ENCODE results near the gene FGF5.
A peak's percentile ranks its signal among the peaks of the same experiment; 100 is the strongest.

FGF5 gene

DNA sequence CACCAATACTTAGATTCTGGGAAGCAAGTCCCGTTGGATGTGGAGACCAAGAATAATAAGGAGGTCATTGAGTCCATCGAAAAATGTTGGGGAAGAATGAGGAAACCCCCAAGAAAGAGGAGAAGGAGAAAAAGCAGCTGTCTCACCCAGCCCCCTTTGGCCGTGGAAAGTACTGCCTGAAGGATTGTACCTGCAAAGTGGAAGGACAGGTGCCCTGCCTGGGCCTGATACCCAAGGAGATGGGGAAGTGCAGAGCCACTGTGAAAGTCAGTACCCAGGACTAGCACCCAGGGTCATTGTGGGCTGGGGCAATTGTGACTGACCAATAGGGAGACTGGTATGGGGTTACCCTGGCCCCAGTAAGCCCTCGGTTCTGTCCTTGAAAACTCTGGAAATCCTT is 55.3 kb downstream of the FGF5 start:
- no peak for DNase-seq
- Mint-ChIP-seq H3K4me3 (no peak overlapping the region), H3K4me1 (no peaks in the 10 kb centered on the region), H3K27me3 (peaks cover 4% of the 10 kb centered on the region), H3K36me3 (no peaks in the 10 kb centered on the region), H3K27ac (no peak overlapping the region), H3K9me3 (no peaks in the 10 kb centered on the region)
- CTCF ChIA-PET: no interaction called here

DNA sequence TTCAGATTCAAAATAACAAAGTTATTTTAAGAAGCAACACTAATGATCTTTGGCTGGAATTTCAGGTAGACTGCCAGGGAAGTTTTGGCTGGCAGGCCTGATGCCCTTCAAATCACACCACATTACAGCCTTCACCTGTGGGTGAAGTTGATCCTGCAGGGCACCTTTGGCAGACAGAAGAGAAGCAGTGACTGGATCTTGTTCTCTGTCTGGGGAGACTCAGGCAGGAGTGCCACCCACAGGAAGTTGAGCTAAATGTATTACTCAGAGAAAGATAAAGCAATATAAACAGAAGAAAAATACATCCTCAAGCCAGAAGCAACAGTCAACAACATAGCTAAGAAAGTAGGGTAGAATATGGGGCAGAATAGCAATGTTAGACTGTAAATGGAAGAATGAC is 56.3 kb downstream of the FGF5 start:
- H3K9me3 Mint-ChIP-seq: no peaks in the 10 kb centered on the region

DNA sequence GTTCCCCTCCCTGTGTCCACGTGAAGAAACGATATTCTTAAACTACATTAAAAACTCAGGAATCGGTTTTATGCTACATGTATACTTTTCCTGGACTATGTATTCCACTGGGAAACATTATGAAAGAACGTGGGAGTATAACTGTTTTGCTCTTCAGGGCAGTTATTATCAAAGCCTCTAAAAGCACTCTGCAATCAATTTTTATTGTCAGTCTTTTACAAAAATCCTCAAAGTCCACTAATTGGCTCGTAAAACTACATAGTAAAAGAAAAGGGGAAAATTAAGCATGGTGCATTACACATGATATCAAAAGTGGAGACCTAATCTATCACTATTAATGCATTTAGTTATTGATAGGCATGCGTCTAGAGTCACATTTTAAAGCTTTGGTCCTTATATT is 57.7 kb downstream of the FGF5 start:
- CTCF ChIA-PET: interaction anchor here (1.2 kb wide), 1 partner anchor 11 kb away, joined by 4 read pairs; the partner anchor contains the start of gene CFAP299
- Mint-ChIP-seq H3K27me3 (no peaks in the 10 kb centered on the region), H3K27ac (no peak overlapping the region), H3K36me3 (no peaks in the 10 kb centered on the region), H3K4me1 (no peaks in the 10 kb centered on the region), H3K9me3 (no peaks in the 10 kb centered on the region), H3K4me3 (no peak overlapping the region)
- no peak for DNase-seq

More for the DNA sequence above, 56.3 kb downstream of the FGF5 start:
- peak; percentile 26 for DNase-seq
- H3K36me3 Mint-ChIP-seq: no peaks in the 10 kb centered on the region
- no peaks in the 10 kb centered on the region for H3K4me1 Mint-ChIP-seq
- H3K27me3 Mint-ChIP-seq: peaks cover 3% of the 10 kb centered on the region
- no peak overlapping the region for H3K27ac Mint-ChIP-seq
- CTCF ChIA-PET: interaction anchor here (1.1 kb wide), 1 partner anchor 1371 kb away, joined by 3 read pairs; no protein-coding TSS in a partner anchor
- H3K4me3 Mint-ChIP-seq: no peak overlapping the region

DNA sequence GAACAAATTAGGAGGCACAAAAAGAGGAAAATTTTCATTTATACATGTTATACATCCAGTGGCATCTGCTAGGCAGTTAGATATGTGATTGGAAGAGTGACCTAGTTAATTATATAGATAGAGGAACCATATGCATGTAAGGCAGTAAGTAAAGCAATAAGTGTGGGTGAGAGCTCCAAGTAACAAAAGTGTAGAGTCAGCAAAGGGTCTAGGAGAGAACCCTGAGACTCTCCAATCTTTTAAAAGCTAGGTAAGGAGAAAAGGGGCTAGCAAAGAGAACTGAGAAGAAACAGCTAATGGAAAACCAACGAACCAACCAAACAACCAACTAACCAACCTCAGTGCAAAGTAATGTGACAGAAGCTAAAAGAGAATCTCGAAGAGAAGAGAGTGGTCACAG is 65.2 kb downstream of the FGF5 start:
- H3K9me3 Mint-ChIP-seq: no peaks in the 10 kb centered on the region
- no peak overlapping the region for H3K27ac Mint-ChIP-seq
- H3K4me1 Mint-ChIP-seq: peaks cover 15% of the 10 kb centered on the region
- H3K36me3 Mint-ChIP-seq: no peaks in the 10 kb centered on the region
- H3K4me3 Mint-ChIP-seq: no peak overlapping the region
- CTCF ChIA-PET: no interaction called here
- no peak for DNase-seq
- peaks cover 15% of the 10 kb centered on the region for H3K27me3 Mint-ChIP-seq

DNA sequence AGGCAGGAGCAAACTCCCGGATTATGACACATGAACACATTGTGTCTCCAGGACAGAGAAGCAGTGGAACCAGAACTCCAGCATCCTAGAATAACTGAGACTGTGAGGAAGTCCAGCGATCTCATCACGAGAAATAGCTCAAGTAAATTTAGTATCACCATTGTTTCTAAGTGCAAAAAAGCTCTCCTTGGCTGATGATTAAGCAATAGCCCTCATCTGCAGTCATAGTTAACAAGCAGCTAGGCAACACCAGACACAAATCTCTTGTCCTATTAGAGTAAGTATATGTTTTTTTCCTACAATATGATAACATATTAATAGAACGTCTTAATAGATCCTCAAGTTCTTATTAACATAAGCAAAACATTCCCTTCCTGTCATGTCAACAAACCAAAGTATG is 66.7 kb downstream of the FGF5 start:
- no peak overlapping the region for H3K27ac Mint-ChIP-seq
- CTCF ChIA-PET: interaction anchor here (1.2 kb wide), 1 partner anchor 30 kb away, joined by 3 read pairs; no protein-coding TSS in a partner anchor
- H3K4me1 Mint-ChIP-seq: peaks cover 15% of the 10 kb centered on the region
- no peaks in the 10 kb centered on the region for H3K9me3 Mint-ChIP-seq
- H3K36me3 Mint-ChIP-seq: no peaks in the 10 kb centered on the region
- no peak for DNase-seq
- H3K4me3 Mint-ChIP-seq: no peak overlapping the region
- peaks cover 21% of the 10 kb centered on the region for H3K27me3 Mint-ChIP-seq

DNA sequence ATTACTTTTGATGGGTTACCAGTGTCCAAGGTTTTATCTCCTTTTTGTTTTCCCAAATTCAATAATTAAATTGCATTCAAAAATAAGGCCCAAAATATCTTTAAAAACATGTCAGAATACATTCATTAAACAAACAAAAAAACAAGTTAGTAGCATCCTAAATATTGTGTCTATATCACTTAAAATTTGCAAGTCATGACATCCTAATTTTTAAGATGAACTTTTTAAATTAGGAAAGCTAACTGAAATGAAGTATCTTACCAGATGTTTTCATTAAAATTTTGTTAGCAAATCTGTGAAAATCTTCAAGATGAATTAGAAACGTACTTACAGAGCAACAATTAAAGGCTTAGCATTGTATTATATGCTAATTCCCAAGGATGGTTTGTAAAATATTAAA is 68.1 kb downstream of the FGF5 start:
- Mint-ChIP-seq H3K4me3 (no peak overlapping the region), H3K4me1 (peaks cover 15% of the 10 kb centered on the region), H3K9me3 (no peaks in the 10 kb centered on the region), H3K27me3 (peaks cover 21% of the 10 kb centered on the region), H3K27ac (no peak overlapping the region), H3K36me3 (no peaks in the 10 kb centered on the region)
- no peak for DNase-seq
- CTCF ChIA-PET: interaction anchor here (1.1 kb wide), 1 partner anchor 11 kb away, joined by 4 read pairs; no protein-coding TSS in a partner anchor

DNA sequence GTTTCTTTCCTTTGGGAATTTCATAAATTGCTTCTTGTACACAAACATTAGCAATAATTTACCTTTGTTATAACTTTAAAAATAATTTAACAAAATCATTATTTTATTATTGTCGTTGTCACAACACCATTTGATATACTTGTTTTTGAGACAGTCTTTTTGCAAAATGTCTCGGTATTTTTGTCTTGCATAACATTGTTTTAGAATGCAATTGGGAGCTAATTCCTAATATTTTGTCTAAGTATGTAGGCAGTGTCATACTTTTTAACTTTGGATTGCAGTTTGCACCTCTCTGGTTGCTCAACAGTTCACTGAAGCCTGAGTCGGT is 68.7 kb downstream of the FGF5 start:
- Mint-ChIP-seq H3K27ac (no peak overlapping the region), H3K9me3 (no peaks in the 10 kb centered on the region), H3K4me1 (peaks cover 15% of the 10 kb centered on the region), H3K4me3 (peak overlapping the region; percentile 74), H3K36me3 (no peaks in the 10 kb centered on the region), H3K27me3 (peaks cover 23% of the 10 kb centered on the region)
- DNase-seq: no peak
- CTCF ChIA-PET: interaction anchor here (1.0 to 1.1 kb wide), 2 partner anchors 12 to 705 kb away, joined by 3 to 4 read pairs; no protein-coding TSS in a partner anchor

DNA sequence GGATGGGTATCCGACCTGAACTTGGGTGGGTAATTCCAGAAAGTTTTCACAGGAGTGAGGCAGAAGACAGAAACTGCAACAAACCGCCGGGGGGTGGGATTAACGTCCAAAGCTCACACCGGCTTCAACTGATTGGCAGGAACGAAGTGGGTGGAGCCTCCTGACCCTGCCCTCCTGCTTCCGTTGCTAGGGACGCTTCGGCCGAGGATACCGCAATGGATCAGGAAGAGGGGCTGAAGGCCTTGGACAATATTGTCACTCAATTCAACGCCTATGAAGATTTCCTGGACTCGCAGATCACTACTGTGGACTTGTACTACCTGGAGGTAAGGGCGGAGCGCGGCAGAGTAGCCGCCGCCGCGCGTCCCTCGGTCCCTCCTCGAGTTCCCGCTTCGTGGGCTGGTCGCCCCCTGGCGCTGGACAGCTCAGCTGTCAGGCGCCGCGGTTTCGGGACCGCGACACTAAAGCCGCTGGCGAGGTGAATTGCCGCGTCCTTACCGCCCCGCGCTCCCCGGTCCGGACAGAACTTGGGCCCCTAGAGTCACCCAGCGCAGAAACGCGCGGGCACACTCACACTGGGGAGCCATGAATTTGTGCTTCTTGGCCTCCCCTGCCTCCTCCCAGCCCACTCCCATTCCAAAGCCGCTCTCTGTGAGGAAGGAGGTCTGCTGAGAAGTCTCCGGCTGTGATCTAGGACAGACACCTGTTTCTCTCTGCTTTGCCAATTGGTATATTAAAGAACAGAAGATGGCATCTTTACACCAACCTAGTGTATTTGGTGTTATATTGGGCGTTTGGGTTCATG is 69.3 kb downstream of the FGF5 start, which contains the start of gene CFAP299:
CFAP299 (plus strand) TSS at position 177 of the 805 bp plus-strand sequence.
- CTCF ChIA-PET: interaction anchor here (1.0 to 1.5 kb wide), 3 partner anchors 9 to 704 kb away, joined by 3 to 4 read pairs (median 3); no protein-coding TSS in a partner anchor
- peak within 1 kb of the TSS; percentile 74 for H3K4me3 Mint-ChIP-seq
- H3K9me3 Mint-ChIP-seq: no peaks in the 10 kb centered on the region
- H3K27ac Mint-ChIP-seq: no peak within 1 kb of the TSS
- H3K27me3 Mint-ChIP-seq: peaks cover 24% of the 10 kb centered on the region
- peak; percentile 79 for DNase-seq
- no peaks in the 10 kb centered on the region for H3K36me3 Mint-ChIP-seq
- H3K4me1 Mint-ChIP-seq: peaks cover 15% of the 10 kb centered on the region

DNA sequence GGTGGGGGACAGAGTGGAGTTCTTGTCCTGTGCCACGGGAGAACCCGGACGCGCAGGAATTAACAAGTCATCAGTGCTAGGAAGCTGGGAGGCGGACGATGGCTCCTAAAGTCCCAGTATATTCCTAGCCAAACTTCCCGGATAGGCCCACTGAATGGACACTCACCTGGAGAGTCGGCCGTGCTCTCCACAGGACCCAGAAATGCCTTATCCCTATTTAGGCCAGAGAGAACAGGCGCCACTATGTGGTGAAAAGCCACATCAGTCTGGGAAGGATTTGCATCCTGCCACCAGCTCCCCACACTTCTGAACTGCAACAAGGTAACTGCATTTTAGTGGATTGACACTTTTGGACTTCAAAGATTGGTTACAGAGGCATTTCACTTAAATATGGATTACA is 70.1 kb downstream of the FGF5 start:
- H3K27me3 Mint-ChIP-seq: peaks cover 24% of the 10 kb centered on the region
- H3K36me3 Mint-ChIP-seq: no peaks in the 10 kb centered on the region
- DNase-seq: no peak
- peaks cover 15% of the 10 kb centered on the region for H3K4me1 Mint-ChIP-seq
- H3K27ac Mint-ChIP-seq: no peak overlapping the region
- H3K4me3 Mint-ChIP-seq: peak overlapping the region; percentile 74
- H3K9me3 Mint-ChIP-seq: peaks cover 3% of the 10 kb centered on the region
- CTCF ChIA-PET: interaction anchor here (1.5 kb wide), 1 partner anchor 10 kb away, joined by 3 read pairs; no protein-coding TSS in a partner anchor

DNA sequence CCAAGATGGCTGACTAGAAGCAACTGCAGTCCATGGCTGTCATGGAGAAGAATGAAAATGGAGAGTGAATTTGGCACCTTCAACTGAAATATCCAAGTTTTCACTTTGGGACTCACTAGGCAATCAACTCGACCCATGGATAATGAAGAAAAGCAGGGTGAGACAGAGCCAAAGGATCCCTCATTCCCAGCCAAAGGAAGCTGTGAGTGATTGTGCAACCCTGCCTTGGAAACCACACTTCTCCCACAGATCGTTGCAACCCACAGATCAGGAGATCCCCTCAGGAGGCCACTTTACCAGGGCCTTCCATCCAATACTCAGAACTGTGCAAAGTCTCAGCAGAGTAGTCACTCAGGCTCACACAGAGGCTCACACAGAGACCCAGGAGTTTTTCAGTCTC is 73.6 kb downstream of the FGF5 start:
- no peak overlapping the region for H3K4me3 Mint-ChIP-seq
- H3K36me3 Mint-ChIP-seq: no peaks in the 10 kb centered on the region
- H3K4me1 Mint-ChIP-seq: peaks cover 21% of the 10 kb centered on the region
- DNase-seq: no peak
- no peak overlapping the region for H3K27ac Mint-ChIP-seq
- H3K9me3 Mint-ChIP-seq: peaks cover 15% of the 10 kb centered on the region
- CTCF ChIA-PET: no interaction called here
- peaks cover 24% of the 10 kb centered on the region for H3K27me3 Mint-ChIP-seq
